SIG-M5 (cell line): ENCODE results near the gene KLHL21.
"Not testable (repeated sequence)": the region's sequence is repeated elsewhere in the genome, so short reads cannot be mapped to it uniquely, and the experiment has no call there.

Source experiments
- DNase-seq: peaks from one replicate; lab custom pipeline; 2025; lab: John Stamatoyannopoulos, UW

The KLHL21 gene

DNA sequence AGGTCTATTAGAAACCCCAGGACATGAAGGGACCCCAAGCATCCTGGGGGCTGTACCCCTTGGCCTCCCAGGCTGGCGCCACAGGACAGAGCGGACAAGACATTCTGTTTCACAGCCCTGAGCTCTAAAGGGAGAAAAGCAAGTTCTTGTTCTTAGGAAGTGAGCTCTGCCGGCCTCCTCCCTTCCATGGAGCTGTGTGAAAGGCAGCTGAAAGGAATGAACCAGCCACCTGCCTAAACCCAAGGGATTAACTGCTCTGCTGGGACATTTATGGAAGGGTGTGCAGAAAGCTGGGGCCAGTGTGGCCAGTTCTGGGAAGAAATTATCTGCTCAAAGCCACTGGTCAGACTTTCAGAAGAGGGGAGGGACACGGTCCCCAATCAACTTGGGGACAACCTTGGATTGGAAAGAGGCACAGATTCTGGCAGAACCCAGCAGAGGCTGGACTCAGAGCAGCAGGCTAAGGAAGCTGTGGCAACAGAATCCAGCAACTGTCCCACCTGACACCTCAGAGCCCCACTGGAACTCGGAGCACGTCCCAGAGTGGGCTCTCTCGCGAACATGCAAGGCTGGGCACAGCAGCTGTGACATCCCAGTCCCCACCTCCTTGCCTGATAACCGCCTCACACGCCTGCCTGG is 2.1 kb downstream of the KLHL21 start:
- DNase-seq: no peak

DNA sequence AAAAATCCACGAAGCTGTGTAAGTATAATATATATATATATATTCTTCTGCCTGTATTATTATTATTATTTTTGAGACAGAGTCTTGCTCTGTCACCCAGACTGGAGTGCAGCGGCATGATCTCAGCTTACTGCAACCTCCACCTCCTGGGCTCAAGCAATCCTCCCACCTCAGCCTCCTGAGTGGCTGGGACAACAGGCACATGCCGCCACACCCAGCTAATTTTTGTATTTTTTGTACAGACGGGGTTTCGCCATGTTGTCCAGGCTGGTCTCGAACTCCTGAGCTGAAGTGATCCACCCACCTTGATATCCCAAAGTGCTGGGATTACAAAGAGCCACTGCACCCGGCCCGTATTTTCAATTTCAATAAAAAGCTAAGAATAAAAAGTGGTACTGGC is 2.7 kb downstream of the KLHL21 start:
- DNase-seq: not testable (repeated sequence)

DNA sequence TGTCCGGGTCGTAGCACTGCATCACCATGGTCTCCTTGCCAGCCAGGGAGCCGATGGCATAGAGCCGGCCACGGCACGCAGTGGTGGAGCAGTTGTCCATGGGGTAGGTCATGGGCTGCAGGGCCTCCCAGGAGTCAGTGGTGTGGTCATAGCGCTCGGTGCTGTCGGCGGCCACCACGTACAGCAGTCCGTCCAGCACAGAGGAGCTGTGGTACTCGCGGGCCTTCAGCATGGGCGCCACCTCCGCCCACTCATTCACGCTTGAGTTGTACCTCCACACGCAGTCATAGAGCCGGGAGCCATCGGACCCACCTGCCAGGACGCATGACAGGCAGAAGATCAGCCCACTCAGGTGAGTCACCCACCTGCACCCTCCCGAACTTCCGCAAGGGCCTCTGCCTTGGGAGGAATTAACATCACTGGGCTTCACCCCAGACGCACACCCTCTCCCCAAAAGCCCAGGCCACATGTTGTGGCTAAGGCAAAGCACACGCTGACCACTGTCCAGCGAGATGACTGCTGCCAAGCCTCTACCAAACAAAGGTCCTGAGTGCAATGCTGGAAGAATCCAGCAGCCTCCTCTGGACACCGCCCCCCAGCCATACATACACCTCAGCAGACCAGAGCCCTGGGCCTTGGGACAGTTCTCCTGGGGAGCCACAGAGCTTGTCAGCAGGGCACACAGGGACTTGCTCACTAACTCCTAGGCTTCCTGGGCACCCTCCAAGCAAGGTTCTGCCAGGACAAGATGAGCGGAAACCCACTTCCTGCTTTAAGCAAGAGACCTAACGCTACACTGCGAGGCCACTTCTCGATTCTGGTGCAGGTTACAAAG is 3.3 kb downstream of the KLHL21 start:
- no peak for DNase-seq

DNA sequence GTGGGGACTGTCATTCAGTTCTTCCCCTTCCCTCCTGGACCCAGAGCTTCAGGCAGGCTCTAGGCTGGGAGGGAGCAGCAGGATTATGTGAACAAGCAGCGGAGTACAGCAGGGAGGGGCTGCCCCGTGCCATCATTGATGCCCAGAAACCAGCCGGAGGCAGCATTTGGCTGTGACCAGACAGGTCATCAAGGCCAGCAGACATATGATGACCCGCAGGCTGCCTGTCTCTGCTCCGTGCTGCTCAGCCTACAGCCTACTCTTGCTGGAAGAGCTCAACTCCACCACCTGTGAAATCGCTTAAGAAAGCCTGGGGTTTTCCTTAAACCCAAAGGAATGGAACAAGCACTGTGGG is 4.9 kb downstream of the KLHL21 start:
- DNase-seq: no peak

DNA sequence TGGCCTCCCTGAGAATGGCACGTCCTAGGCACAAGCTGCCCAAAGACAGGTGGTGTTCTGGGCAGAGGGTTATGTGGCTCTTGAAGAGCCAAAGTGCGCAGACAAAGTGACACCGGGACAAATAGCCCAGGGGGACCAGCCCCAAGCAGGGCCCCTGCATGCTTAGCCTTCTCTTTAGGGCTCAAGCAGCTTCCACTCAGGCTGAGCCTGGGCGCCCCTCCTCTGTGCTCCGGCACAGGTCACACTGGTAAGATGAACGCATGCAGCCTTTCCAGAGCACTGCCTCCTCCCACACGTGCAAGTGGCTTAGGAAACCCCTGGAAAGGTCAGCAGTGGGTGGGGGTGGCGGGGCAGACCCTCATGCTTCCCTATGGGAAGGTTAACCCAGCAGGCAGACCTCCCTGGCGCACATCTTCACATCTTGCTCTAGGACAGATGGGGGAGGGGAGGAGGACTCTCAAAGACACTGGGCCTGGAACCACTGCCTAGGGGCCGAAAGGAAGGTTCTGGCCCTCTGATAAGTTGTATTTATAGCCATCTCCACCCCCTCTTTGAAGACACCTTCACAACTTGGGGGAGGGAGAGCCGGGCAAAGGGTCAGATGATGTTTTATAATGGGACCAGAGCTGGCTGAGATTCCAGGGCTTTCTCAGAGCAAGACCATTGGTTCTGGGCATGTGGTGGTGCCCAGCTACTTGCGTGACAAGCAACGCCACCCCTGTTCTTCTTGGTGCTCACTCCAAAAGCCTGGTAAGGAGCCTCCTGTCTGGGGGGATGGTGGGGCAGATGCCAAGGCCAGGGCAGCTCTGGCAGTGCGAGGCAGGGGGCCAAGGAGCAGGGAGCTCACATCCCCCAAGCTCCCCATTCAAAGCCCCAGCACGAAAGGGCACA is 5.5 kb downstream of the KLHL21 start:
- DNase-seq: no peak

DNA sequence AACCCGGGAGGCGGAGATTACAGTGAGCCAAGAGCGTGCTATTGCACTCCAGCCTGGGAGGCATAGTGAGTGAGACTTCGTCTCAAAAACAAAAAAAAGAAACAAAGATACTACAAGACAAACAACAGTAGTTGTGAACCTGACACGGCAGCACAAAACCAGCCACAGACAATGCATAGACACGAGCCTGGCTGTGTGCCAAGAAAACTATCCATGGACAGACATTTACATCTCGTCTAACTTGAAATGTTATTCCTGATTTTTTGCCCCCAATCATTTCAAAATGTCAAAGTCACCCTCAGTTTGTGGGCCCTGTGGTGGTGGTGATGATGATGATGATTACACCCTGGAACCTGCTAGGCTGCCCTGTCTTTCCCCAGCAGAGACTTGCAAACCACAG is 6.3 kb downstream of the KLHL21 start:
- no peak for DNase-seq

DNA sequence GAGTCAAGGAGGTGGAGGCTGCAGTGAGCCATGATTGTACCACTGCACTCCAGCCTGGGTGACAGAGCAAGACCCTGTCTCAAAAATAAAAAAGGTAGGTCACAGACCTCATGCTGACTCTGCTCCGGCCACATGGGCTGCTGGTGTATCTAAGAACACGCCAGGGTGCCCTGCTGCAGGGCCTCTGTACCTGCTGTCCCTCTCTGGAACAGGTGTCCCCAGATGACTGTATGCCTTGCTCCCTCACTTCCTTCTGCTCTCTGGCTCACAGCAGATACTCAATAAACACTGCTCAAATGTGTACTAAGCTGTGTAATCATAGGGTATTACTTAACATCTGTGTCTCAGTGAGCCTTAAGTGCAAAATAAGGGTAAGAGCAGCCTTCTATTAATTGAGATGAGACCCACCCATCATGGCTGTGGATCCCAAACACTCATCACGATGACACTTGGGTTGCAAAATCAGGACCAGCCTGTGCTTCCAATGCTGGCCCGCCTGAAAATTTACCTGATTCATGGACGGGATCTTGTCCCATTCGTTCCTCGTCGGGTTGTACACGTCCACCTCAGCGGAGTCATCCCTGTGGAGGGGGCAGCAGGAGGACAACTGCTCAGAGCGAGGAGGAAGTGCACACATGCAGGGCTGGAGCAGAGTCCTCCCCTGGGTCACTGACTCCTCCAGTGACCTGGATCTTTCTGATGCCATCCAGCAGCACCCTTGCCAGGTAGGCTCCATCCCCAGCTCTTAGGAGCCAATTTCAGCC is 7.5 kb downstream of the KLHL21 start:
- DNase-seq: no peak

DNA sequence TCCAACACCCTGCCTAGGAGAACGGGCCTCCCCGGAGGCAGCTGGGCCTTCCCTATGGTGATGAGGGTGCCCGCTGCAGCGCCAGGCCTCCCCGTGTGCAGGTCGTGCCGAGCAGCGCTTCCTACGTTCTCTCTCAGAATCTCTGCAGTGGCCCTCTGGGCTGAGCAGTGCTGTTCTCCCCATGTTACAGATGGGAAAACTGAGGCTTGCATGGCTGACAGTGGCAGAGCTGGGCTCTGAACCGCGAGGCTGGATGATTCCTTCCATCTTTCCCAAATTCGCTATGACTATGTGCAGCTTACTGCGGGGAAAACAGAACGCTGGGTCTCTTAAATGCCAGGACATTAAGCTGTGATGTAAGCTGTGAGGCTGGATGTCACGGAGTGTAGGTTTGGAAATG is 8.9 kb downstream of the KLHL21 start:
- DNase-seq: no peak

DNA sequence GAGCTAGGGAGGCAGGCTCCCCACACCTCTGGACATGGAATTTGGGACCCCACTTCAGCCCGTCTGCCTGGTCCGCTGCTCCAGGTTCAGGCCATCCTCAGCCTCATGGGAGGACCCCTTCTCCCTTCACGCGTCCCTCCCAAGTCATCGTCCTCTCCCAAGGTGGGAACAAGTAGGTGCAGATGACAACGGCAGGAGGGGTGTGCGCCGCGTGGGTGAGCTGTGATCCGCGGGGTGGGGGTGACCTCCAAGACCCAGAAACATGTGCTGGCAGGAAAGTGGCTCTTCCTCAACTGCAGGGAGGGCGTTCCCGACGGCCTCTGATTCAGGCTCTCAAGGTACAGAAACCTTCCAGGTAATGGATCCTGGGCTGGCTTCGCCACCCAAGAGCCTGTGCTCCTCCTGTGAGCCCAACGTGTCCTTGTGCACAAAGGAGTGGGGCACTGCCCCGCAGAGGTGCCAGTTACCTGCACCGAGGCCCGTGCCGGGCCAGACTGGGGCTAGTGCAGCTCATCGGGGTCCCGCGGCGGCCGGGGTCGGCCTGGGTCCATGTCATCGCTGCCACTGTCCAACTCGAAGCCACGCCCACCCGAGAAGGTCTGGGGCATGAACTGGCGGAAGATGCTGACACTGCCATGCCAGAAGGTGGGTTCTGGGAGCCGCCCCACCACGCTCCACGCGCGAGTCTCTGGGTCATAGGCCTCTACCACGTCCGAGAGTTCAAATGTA is 9.6 kb downstream of the KLHL21 start:
- no peak for DNase-seq

DNA sequence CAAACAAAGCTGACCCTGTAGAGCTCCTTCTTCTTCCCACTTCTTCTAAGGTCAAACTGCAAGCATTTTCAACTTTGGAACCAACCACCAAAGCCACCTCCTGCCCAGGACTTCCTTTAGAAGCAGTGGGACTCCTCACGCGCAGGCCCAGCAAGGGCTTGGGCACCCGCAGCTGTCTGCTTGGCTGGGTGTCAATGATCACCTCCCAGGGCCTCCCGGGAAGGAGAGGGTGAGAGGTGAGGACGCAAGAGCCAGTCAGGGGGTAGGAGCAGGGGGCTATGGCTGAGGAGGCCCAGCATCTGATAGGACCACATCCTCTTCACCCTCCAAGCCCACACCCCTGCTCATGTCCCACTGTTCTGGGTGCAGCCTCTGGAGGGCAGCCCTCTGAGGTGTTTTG is 10.2 kb downstream of the KLHL21 start:
- DNase-seq: no peak

DNA sequence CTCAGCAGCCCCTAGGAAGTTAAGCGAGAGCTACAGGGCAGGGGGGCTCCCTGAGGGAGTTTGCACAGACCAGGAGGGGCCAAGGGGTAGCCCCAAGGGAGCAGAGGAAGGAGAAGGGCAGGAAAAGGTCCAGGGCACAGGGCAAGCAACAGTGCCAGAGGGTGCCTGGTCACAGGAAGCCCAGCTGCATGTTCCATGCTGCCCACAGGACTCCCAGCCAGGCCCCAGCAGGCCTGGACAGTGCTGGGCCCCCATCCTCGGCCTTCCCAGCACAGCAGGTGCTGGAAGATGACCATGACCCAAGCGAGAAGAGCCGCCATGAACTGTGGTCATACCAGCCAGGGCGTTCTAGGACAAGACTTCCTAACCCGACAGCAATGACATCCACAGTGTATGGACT is 11.0 kb downstream of the KLHL21 start:
- DNase-seq: no peak

DNA sequence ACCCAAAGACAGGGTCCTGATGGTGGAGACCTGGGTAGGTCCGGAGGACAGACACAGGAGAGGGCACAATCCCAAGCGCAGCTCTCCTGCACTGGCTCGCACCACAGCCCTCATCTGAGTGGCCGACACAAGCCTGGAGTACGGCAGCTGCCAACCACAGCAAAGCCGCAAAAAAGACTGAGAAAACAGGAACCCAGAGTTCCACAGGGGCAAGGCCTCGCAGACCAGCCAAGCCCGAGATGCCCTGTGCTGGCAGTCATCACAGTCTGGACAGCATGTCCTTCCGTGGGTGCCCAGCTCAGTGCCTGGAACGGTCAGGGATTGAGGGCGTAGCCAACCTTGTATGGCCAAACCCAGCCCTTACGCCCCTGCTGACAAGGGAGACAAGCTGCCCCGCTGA is 11.4 kb downstream of the KLHL21 start:
- no peak for DNase-seq

DNA sequence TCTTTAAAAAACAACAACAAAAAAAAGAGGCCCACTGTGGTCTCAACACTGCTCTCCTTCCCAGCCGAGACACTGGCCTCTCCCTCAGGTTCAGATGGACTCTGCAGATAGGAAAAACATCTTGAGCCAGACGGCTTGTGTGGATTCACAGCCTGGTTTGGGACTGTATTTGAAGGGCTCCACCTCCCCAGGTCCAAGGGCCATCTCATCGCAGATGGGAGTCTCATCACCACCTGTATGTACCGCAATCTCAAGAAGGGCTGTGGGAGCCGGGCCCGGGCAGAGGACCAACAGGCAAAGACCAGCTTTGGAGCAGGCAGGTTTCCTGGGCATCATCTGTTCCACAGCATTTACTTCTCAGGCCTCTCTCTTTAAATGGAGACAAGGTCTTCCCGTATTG is 12.6 kb downstream of the KLHL21 start:
- DNase-seq: no peak

DNA sequence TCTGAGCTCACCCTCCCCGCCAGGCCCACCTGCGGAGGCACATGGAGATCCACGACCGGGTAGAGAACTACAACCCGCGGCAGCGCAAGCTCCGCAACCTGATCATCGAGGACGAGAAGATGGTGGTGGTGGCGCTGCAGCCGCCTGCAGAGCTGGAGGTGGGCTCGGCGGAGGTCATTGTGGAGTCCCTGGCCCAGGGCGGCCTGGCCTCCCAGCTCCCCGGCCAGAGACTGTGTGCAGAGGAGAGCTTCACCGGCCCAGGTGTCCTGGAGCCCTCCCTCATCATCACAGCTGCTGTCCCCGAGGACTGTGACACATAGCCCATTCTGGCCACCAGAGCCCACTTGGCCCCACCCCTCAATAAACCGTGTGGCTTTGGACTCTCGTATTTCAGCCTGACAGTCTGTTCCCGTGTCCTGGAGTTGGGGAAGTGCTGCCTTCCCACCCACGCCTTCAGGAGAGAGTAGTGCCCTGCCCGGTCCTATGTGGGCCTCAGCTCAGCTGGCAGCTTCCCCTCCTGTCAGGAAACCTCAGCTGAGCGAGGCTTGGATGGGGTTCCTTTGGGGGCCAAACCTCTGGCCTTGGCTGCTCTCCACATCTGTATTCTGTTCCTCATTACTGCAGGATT is 13.7 kb downstream of the KLHL21 start:
- no peak for DNase-seq

DNA sequence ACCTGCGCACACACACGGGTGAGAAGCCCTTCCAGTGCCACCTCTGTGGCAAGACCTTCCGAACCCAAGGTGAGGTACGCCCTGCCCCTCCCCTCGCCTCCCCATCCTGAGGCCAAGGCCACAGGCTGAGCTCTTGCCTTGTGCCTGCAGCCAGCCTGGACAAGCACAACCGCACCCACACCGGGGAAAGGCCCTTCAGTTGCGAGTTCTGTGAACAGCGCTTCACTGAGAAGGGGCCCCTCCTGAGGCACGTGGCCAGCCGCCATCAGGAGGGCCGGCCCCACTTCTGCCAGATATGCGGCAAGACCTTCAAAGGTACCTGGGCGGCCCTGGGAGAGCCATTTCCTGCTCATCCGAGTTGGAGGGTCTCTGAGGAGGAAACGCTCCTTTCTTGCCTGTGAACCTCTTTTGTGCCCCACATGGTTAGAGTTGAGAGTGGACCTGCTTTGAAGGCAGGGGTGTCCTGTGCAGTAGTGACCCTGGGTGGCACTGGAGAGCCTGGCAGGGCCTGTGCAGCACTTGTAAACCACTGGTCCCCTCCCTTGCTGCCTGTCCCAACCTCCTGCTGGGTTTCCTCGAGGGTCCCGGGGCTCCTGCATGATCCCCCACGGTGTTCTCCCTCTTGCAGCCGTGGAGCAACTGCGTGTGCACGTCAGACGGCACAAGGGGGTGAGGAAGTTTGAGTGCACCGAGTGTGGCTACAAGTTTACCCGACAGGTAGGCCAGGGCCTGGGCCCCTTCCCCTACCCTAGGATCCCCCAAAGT is 14.4 kb downstream of the KLHL21 start:
- no peak for DNase-seq

DNA sequence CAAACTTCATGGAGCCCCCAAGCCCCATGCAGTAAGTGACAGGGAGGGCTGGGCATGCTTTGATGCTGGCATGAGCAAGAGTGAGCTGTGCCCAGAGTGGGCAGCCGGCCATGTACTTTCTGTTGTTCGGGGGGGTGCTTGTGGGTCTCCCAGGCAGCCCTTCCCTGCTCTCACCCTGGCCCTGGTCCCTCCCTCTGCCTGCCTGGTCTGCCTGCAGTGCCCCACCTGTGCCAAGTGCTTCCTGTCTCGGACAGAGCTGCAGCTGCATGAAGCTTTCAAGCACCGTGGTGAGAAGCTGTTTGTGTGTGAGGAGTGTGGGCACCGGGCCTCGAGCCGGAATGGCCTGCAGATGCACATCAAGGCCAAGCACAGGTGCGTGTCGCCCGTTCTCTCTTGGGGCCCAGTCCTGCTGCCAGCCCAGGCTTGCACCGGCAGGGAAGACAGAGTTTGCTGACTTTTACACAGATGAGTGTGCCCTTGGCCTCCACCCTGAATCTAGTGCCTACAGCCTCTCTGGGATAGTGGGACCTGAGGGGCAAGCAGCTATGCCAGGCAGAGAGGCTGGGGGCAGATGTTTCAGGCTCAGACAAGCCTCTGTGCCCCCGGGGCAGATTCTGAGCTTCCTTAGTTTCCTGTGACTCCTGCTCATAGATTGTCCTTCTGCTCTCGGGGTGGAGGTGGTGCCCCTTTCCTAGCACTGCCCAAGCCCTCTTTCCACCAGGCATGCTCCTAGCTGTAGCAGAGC is 15.2 kb downstream of the KLHL21 start:
- DNase-seq: no peak

DNA sequence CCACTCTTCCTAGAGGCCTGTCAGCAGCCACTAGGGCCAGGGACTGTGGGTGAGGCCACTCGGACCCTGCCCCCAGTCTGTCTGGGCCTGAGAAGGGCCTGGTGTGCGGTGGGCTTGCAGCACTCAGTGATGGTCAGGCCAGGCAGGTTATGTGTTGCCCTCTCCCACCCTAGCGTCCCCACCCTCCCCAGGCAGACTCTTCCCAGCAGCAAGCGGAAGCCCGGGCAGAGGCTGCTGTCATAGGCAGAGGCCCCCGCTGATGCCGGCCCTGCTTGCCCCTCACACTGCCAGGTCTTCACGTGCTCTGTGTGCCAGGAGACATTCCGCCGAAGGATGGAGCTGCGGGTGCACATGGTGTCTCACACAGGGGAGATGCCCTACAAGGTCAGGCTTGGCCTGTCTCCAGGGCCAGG is 16.3 kb downstream of the KLHL21 start:
- no peak for DNase-seq

DNA sequence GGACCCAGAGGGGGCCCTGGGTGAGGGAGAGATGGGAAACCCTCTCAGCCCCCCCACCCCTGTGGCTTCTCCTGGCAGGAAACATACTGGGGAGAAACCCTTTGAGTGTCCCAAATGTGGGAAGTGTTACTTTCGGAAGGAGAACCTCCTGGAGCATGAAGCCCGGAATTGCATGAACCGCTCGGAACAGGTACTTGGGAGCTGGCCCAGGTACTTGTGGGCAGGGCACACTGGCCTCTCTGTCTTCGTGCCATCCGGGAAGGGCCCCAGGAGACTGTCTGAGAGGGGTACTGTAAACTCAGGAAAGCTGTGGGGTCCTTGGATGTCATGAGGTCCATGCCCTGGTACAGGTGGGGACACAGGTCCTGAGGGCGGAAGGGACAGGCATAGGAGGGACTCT is 16.8 kb downstream of the KLHL21 start:
- DNase-seq: no peak

DNA sequence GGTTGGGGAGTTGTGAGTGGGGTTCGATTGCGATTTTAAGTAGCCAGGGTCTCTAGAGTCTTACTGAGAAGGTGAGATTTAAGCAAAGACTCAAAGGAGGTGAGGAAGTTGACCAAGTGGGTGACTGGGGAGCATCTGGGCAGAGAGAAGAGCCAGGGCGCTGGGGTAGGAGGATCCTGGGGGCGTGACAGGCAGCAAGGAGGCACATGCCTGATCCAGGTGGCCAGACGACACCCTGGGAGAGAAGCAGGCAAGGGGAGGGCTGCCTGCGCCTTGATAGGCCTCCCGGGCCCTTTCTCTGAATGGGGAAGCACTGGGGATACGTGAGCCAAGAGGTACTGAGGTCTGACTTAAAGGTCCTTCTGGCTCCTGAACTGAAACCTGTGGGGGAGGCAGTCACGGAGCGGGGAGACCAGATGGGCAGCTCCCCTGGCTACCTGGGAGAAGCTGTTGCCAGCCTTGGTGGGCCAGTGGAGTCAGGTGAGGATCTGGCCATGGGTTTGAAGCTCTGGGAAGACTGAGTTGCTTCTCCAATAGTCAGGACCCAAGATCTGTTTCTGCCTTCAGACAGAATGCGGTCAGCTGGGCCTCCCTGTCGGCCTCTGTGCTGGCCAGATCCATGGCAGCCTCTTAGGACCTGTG is 17.5 kb downstream of the KLHL21 start:
- DNase-seq: no peak
